K562 (cell line): ENCODE results near the gene DAPP1. TPM values are rescaled to one million over a fixed set of nuclear protein-coding genes. Genes with fewer than 3 reads are reported as not detected.

Source experiments
- ATAC-seq: fragments of 200-7000 bp; cut with Tn5 transposase; 3 replicates; pipeline ENCODE4 v1.9.1; 2020; ENCODE audit warnings: moderate library complexity
- BruUV-seq: library from RNA; stranded (reverse); fragments of 400-500 nt; replicated peaks from 2 replicates; lab custom pipeline; 2021; lab: Mats Ljungman, UMichigan
- CTCF ChIA-PET: fragments of 300-600 bp; formaldehyde crosslinking; extraction: SDS; loops from one replicate; lab custom pipeline; 2021; ENCODE audit warnings: low intra/inter-chr PET ratio; lab: Yijun Ruan, JAX
- POLR2A ChIA-PET: fragments of 300-600, 350-650 bp; sonication (Branson Sonifier 250); formaldehyde crosslinking; extraction: SDS; loops from one replicate; lab custom pipeline; 2021; ENCODE audit warnings: antibody characterized with exemption, inconsistent platforms; lab: Yijun Ruan, JAX
- DNase-seq, 4 experiments: peaks; one replicate each; pipeline versions ENCODE4 v3.0.0 to v3.0.0-alpha.2; 2011 to 2018; ENCODE audit warnings: low spot score in 3 of 4, mixed read lengths in 3 of 4; ENCODE audit errors: extremely low read depth in 1 of 4
- FAIRE-seq: peaks from 2 replicates; lab custom pipeline; 2011; peaks lifted over from hg19 to GRCh38; lab: Jason Lieb, UNC
- H2AFZ ChIP-seq: 2 replicates; pipeline ENCODE4 v1.6.0; 2011; ENCODE audit warnings: low read depth, low read length, control low read depth, inconsistent platforms
- H3K27ac ChIP-seq: fragments of 200-600 bp; 3 replicates; pipeline ENCODE4 v1.8.0; 2011; ENCODE audit warnings: low read depth, mild to moderate bottlenecking, control low read depth, inconsistent platforms, low read length, moderate library complexity, mixed read lengths; ENCODE audit errors: extremely low read depth
- H3K27me3 ChIP-seq, 2 experiments: fragments of 300-600 bp in 1 of 2; 2 replicates in 1 of 2; 3 replicates in 1 of 2; pipeline versions ENCODE4 v1.6.0 to v1.8.0; 2011; ENCODE audit warnings: inconsistent platforms in 2 of 2, low read length in 2 of 2, mild to moderate bottlenecking in 1 of 2, mixed read lengths in 1 of 2, moderate library complexity in 1 of 2; ENCODE audit not compliant: control insufficient read depth in 2 of 2, insufficient read depth in 2 of 2
- H3K36me3 ChIP-seq: fragments of 300-600 bp; 3 replicates; pipeline ENCODE4 v1.8.0; 2011; ENCODE audit warnings: mild to moderate bottlenecking, low read length, inconsistent platforms; ENCODE audit not compliant: control insufficient read depth, insufficient read depth
- H3K4me1 ChIP-seq, 2 experiments: fragments of 200-600 bp in 1 of 2; replicated peaks in 1 of 2; 2 replicates in 1 of 2; 3 replicates in 1 of 2; pipeline versions ENCODE4 v1.5.1 to v1.8.0; 2011; ENCODE audit warnings: inconsistent platforms in 2 of 2, low read length in 2 of 2, mild to moderate bottlenecking in 1 of 2, mixed read lengths in 1 of 2, moderate library complexity in 1 of 2; ENCODE audit not compliant: control insufficient read depth in 2 of 2, insufficient read depth in 2 of 2
- H3K4me2 ChIP-seq: 2 replicates; pipeline ENCODE4 v1.6.1; 2011; ENCODE audit warnings: low read length, control low read depth, inconsistent platforms, mixed read lengths; ENCODE audit not compliant: insufficient read depth
- H3K4me3 ChIP-seq: fragments of 200-600 bp; sonication (generic), shearing (Covaris generic); 2 replicates; pipeline ENCODE4 v1.5.1; 2016; ENCODE audit warnings: control low read depth, inconsistent platforms
- H3K79me2 ChIP-seq: fragments of 200-600 bp; 3 replicates; pipeline ENCODE4 v1.8.0; 2011; ENCODE audit warnings: low read length, inconsistent platforms; ENCODE audit not compliant: control insufficient read depth, insufficient read depth
- H3K9ac ChIP-seq, 2 experiments: 2 replicates each; pipeline versions ENCODE4 v1.6.0 to v1.6.1; 2011; ENCODE audit warnings: low read depth in 2 of 2, low read length in 2 of 2, control low read depth in 1 of 2, inconsistent platforms in 1 of 2, mild to moderate bottlenecking in 1 of 2, mixed read lengths in 1 of 2; ENCODE audit not compliant: insufficient read depth in 1 of 2
- H3K9me1 ChIP-seq: one replicate; pipeline ENCODE4 v1.6.0; 2011; ENCODE audit warnings: inconsistent platforms, mild to moderate bottlenecking, low read length, moderate library complexity; ENCODE audit not compliant: control insufficient read depth, insufficient read depth
- H3K9me3 ChIP-seq: replicated peaks from 2 replicates; pipeline ENCODE4 v1.5.1; 2011; ENCODE audit warnings: low read depth, low read length, inconsistent platforms; ENCODE audit not compliant: control insufficient read depth, insufficient read depth
- H4K20me1 ChIP-seq: replicated peaks from 2 replicates; pipeline ENCODE4 v1.6.1; 2011; ENCODE audit warnings: low read length, inconsistent platforms, mixed read lengths; ENCODE audit not compliant: control insufficient read depth, insufficient read depth
- FOXK2 ChIP-seq, 2 experiments: fragments of 450-650 bp; IDR thresholded peaks in 1 of 2; conservative IDR thresholded peaks in 1 of 2; 2 replicates each; pipeline ENCODE4 v1.6.1; 2016; ENCODE audit warnings: low read depth in 2 of 2, mild to moderate bottlenecking in 1 of 2
- HDAC3 ChIP-seq: fragments of 450-650 bp; IDR thresholded peaks from 2 replicates; pipeline ENCODE4 v1.6.1; 2018; ENCODE audit warnings: borderline replicate concordance, mild to moderate bottlenecking, moderate library complexity; ENCODE audit not compliant: partially characterized antibody
- PHF21A ChIP-seq: fragments of 450-650 bp; IDR thresholded peaks from 2 replicates; pipeline ENCODE4 v1.6.1; 2017; ENCODE audit warnings: low read depth, borderline replicate concordance
- SAFB2 ChIP-seq: fragments of 200-400 bp; formaldehyde crosslinking; IDR thresholded peaks from 2 replicates; pipeline ENCODE4 v1.6.1; 2018; ENCODE audit warnings: borderline replicate concordance, low read length, low read depth, moderate library complexity; ENCODE audit not compliant: severe bottlenecking
- TAF15 ChIP-seq: fragments of 200-400 bp; formaldehyde crosslinking; IDR thresholded peaks from 2 replicates; pipeline ENCODE4 v1.6.1; 2017; ENCODE audit warnings: mild to moderate bottlenecking, low read depth, low read length, moderate library complexity
- TBL1XR1 ChIP-seq, 2 experiments: IDR thresholded peaks; 2 replicates each; pipeline ENCODE4 v1.6.1; 2012; ENCODE audit warnings: improper control_type of control experiment in 2 of 2, low read length in 2 of 2, mild to moderate bottlenecking in 1 of 2
- ZBTB40 ChIP-seq, 2 experiments: fragments of 450-650 bp in 1 of 2; sonication (generic) in 1 of 2; formaldehyde crosslinking in 1 of 2; IDR thresholded peaks; 2 replicates each; pipeline versions ENCODE4 v1.7.1 to v1.9.0; 2016 to 2022; ENCODE audit warnings: inconsistent platforms in 1 of 2, mild to moderate bottlenecking in 1 of 2, missing genetic modification reagents in 1 of 2
- ZNF174 ChIP-seq: fragments of 250-450 bp; sonication (Bioruptor Pico); IDR thresholded peaks from 2 replicates; pipeline ENCODE4 v1.4.0; 2020; ENCODE audit warnings: mild to moderate bottlenecking
- WGBS: fragments of 100-300 bp; shearing (Covaris generic); methylation state at CpG from one replicate; pipeline ENCODE4 v1.1.6; 2016; ENCODE audit warnings: low coverage, mixed read lengths; ENCODE audit not compliant: insufficient coverage; ENCODE audit errors: missing lambda C conversion rate; 5-methylcytosine and 5-hydroxymethylcytosine counted together
- in situ Hi-C: fragments of 300-500 bp; cut with MboI; formaldehyde crosslinking; loops from 4 replicates; pipeline ENCODE4 v1.15.0; 2018; ENCODE audit warnings: inconsistent platforms, mixed read lengths
- intact Hi-C: fragments of 100-400 bp; cut with micrococcal nuclease; formaldehyde crosslinking; loops from 2 replicates; pipeline ENCODE4 v1.14.2; 2022
- polyA plus RNA-seq, 8 experiments: library from polyadenylated mRNA; depleted of rRNA in 4 of 8; stranded (reverse) in 5 of 8; unstranded in 3 of 8; fragments of >200 nt; fragmentation: Nextera tagmentation in 2 of 8; fragmentation: Illumina TruSeq in 1 of 8; extraction: Ambion mirVana in 2 of 8; extraction: Trizol in 1 of 8; gene quantifications; 2 replicates each; pipeline versions ENCODE4 v1.2.1 to v1.2.3, GENCODE V29; 2011 to 2014; ENCODE audit warnings: inconsistent platforms in 1 of 8, missing spikeins in 1 of 8
- total RNA-seq, 7 experiments: library from RNA; depleted of rRNA in 6 of 7; stranded (reverse); fragments of >200 nt in 6 of 7; fragmentation: Illumina TruSeq in 2 of 7; extraction: Trizol in 2 of 7; gene quantifications; 2 replicates each; pipeline versions ENCODE4 v1.2.1 to v1.2.3, GENCODE V29; 2011 to 2021; ENCODE audit warnings: low replicate concordance in 1 of 7
- TF ChIP-seq, protein P1 (sequence below): IDR thresholded peaks from 3 replicates; pipeline ENCODE4 v1.6.1; 2011; ENCODE audit warnings: borderline replicate concordance, mild to moderate bottlenecking; ENCODE audit not compliant: insufficient read length, insufficient read depth
- TF ChIP-seq, protein P2 (sequence below): sonication (generic); formaldehyde crosslinking; IDR thresholded peaks from 2 replicates; pipeline ENCODE4 v1.5.0; 2020; ENCODE audit warnings: missing genetic modification reagents

Gene DAPP1
- total and polyA plus RNA-seq, 9 of the 15 experiments (the other 6 are each of a cell fraction or from before 2014, with no cell fraction given) = 1.9 to 7.2 (median 3.6) TPM

- no TSS peak for BruUV-seq
Measured at GRCh38 chr4:99855678-99856077, 39.1 kb downstream of the DAPP1 start.

More at GRCh38 chr4:99855678-99856077, 39.1 kb downstream of the DAPP1 start:
- Histone ChIP-seq H3K4me3 (no peak overlapping the region), H3K27me3 (no peaks in the 10 kb centered on the region), H3K36me3 (no peaks in the 10 kb centered on the region; the same call in 2 of the 3 replicates), H3K9me3 (no peaks in the 10 kb centered on the region), H3K9me1 (no peaks in the 10 kb centered on the region), H2AFZ (no peak overlapping the region), H3K4me2 (no peak overlapping the region), H3K9ac (no peak overlapping the region), H3K4me1 (peaks cover 0 to 12% of the 10 kb centered on the region in 2 experiments; a peak in 2 of 5 replicates), H3K27ac (no peak overlapping the region), H3K79me2 (no peaks in the 10 kb centered on the region), H4K20me1 (no peaks in the 10 kb centered on the region)
- in situ Hi-C loops (no loop called here), intact Hi-C loops (no loop called here)
- ATAC-seq (no peak), DNase-seq (no peak), FAIRE-seq (no peak)
- POLR2A ChIA-PET = no interaction called here
- CTCF ChIA-PET = no interaction called here
- WGBS = 60% methylated on average over 1 of the region's 1 CpG
- TF ChIP-seq TBL1XR1 (IDR thresholded peaks at IDR 0.05; ENCODE audit: low read length in 2 of 2) (no peak), FOXK2 (conservative IDR thresholded peaks at IDR 0.05 in 1 of 2, IDR thresholded peaks at IDR 0.05 in 1 of 2; ENCODE audit: low read depth in 2 of 2) (no peak), ZNF174 (CRISPR knock-in tag) (no peak), PHF21A (no peak), ZBTB40 (IDR thresholded peaks at IDR 0.05) (no peak), ZBTB40 (CRISPR knock-in tag; IDR thresholded peaks at IDR 0.05) (no peak), HDAC3 (no peak), SAFB2 (no peak), TAF15 (no peak)
- TF ChIP-seq, protein P1, sequence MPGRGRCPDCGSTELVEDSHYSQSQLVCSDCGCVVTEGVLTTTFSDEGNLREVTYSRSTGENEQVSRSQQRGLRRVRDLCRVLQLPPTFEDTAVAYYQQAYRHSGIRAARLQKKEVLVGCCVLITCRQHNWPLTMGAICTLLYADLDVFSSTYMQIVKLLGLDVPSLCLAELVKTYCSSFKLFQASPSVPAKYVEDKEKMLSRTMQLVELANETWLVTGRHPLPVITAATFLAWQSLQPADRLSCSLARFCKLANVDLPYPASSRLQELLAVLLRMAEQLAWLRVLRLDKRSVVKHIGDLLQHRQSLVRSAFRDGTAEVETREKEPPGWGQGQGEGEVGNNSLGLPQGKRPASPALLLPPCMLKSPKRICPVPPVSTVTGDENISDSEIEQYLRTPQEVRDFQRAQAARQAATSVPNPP = no peak
- TF ChIP-seq, protein P2, sequence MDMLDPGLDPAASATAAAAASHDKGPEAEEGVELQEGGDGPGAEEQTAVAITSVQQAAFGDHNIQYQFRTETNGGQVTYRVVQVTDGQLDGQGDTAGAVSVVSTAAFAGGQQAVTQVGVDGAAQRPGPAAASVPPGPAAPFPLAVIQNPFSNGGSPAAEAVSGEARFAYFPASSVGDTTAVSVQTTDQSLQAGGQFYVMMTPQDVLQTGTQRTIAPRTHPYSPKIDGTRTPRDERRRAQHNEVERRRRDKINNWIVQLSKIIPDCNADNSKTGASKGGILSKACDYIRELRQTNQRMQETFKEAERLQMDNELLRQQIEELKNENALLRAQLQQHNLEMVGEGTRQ (CRISPR knock-in tag) = no peak
